ENCODE data around the gene CCDC183. TPM values are rescaled to one million over a fixed set of nuclear protein-coding genes. Genes with fewer than 3 reads are reported as not detected.
"Not testable (repeated sequence)": the region's sequence is repeated elsewhere in the genome, so short reads cannot be mapped to it uniquely, and the experiment has no call there.

Gene CCDC183
- total and polyA plus RNA-seq, 10 of the 15 experiments (the other 5 are each of a cell fraction or from before 2014, with no cell fraction given) = 0.04 to 1.2 (median 0.55) TPM; not detected in 5

- H3K27ac ChIP-seq (ENCODE audit: control insufficient read depth, insufficient read depth) = no peak overlapping the region
- H3K4me3 ChIP-seq = no peak overlapping the region
- TF ChIP-seq, protein P1, sequence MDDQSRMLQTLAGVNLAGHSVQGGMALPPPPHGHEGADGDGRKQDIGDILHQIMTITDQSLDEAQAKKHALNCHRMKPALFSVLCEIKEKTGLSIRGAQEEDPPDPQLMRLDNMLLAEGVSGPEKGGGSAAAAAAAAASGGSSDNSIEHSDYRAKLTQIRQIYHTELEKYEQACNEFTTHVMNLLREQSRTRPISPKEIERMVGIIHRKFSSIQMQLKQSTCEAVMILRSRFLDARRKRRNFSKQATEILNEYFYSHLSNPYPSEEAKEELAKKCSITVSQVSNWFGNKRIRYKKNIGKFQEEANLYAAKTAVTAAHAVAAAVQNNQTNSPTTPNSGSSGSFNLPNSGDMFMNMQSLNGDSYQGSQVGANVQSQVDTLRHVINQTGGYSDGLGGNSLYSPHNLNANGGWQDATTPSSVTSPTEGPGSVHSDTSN (IDR thresholded peaks at IDR 0.05; ENCODE audit: insufficient replicate concordance, low read depth, low read length) = no peak
- 0 out of 2 replicates have a peak, but pooled peaks have one; percentile 10 for TF ChIP-seq POLR2A (IDR thresholded peaks at IDR 0.05; ENCODE audit: low read depth, low read length)
- in situ Hi-C loops (cut with MboI) (no loop called here), intact Hi-C loops (cut with micrococcal nuclease; ENCODE audit: unreplicated experiment) (no loop called here)
- POLR2A ChIA-PET = no interaction called here
- SMC1A ChIA-PET (ENCODE audit: uncharacterized antibody, unreplicated experiment) = no interaction called here
- no peaks in the 10 kb centered on the region for H3K79me2 ChIP-seq (ENCODE audit: control insufficient read depth, insufficient read depth, low read length)
- no peaks in the 10 kb centered on the region for H3K27me3 ChIP-seq (replicated peaks in 1 of 2; ENCODE audit: control insufficient read depth in 2 of 2, insufficient read depth in 2 of 2, low read length in 1 of 2)
- no peak overlapping the region for H3K4me2 ChIP-seq (ENCODE audit: control insufficient read depth, insufficient read depth)
- no peak overlapping the region for H2AFZ ChIP-seq (ENCODE audit: control insufficient read depth, low read depth, low read length)
- H3K9ac ChIP-seq (ENCODE audit: control insufficient read depth, insufficient read depth, low read length) = no peak overlapping the region
- H3K4me1 ChIP-seq (ENCODE audit: control insufficient read depth, insufficient read depth, low read length) = no peaks in the 10 kb centered on the region
- no peak for DNase-seq (ENCODE audit: low read depth, low spot score)
- no TSS peak for BruUV-seq (replicated peaks)
- FAIRE-seq = no peak
- no peaks in the 10 kb centered on the region for H4K20me1 ChIP-seq (ENCODE audit: control insufficient read depth, insufficient read depth)
- WGBS (ENCODE audit: insufficient coverage, insufficient replicate concordance, low lambda C conversion rate, missing lambda C conversion rate) = 89% methylated on average over 21 of the region's 21 CpGs
- no peaks in the 10 kb centered on the region for H3K36me3 ChIP-seq (ENCODE audit: control insufficient read depth in 2 of 2, insufficient read depth in 2 of 2, low read length in 1 of 2)
- no peak for ATAC-seq
- no peaks in the 10 kb centered on the region for H3K9me3 ChIP-seq (replicated peaks; ENCODE audit: control insufficient read depth, insufficient read depth, low read length)
- CTCF ChIA-PET = no interaction called here
- RAD21 ChIA-PET (ENCODE audit: unreplicated experiment) = no interaction called here
These were observed 40.1 kb downstream of the CCDC183 start for GRCh38 chr9:136835932-136836904.

DNA sequence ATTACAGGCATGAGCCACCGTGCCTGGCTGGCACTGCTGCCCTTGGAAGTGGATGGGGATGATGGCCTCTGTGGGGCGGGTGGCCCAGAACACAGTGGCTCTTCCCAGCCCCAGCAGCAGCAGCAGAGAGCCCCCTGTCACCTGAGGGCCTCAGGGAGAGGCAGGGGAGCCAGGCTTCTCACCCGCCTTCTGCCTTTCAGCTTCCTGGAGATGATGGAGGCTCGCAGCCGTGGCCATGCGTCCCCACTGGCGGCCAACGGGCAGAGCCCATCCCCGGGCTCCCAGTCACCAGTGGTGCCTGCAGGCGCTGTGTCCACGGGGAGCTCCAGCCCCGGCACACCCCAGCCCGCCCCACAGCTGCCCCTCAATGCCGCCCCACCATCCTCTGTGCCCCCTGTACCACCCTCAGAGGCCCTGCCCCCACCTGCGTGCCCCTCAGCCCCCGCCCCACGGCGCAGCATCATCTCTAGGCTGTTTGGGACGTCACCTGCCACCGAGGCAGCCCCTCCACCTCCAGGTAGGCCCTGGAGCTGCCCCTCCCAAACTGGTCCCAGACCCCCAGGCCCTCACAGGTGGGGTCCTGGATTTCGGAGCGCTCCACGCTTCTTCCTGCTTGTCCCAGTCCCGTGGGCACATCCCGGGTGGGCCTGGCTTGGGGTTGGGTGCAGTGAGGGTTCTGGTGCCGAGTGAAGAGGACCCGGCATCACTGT is 41.2 kb downstream of the CCDC183 start:
- RAD21 ChIA-PET (ENCODE audit: unreplicated experiment) = no interaction called here
- FAIRE-seq (no peak), DNase-seq (ENCODE audit: low read depth, low spot score) (no peak), ATAC-seq (no peak)
- 97% methylated on average over 18 of the region's 27 CpGs for WGBS (ENCODE audit: insufficient coverage, insufficient replicate concordance, low lambda C conversion rate, missing lambda C conversion rate)
- Histone ChIP-seq H2AFZ (ENCODE audit: control insufficient read depth, low read depth, low read length) (no peak overlapping the region), H3K9ac (ENCODE audit: control insufficient read depth, insufficient read depth, low read length) (no peak overlapping the region), H4K20me1 (ENCODE audit: control insufficient read depth, insufficient read depth) (no peaks in the 10 kb centered on the region), H3K9me3 (replicated peaks; ENCODE audit: control insufficient read depth, insufficient read depth, low read length) (no peaks in the 10 kb centered on the region), H3K27me3 (replicated peaks in 1 of 2; ENCODE audit: control insufficient read depth in 2 of 2, insufficient read depth in 2 of 2, low read length in 1 of 2) (no peaks in the 10 kb centered on the region), H3K27ac (ENCODE audit: control insufficient read depth, insufficient read depth) (no peak overlapping the region), H3K79me2 (ENCODE audit: control insufficient read depth, insufficient read depth, low read length) (no peaks in the 10 kb centered on the region), H3K36me3 (ENCODE audit: control insufficient read depth in 2 of 2, insufficient read depth in 2 of 2, low read length in 1 of 2) (no peaks in the 10 kb centered on the region), H3K4me3 (no peak overlapping the region), H3K4me1 (ENCODE audit: control insufficient read depth, insufficient read depth, low read length) (no peaks in the 10 kb centered on the region), H3K4me2 (ENCODE audit: control insufficient read depth, insufficient read depth) (no peak overlapping the region)
- CTCF ChIA-PET = no interaction called here
- POLR2A ChIA-PET = no interaction called here
- intact Hi-C loops (cut with micrococcal nuclease; ENCODE audit: unreplicated experiment) (no loop called here), in situ Hi-C loops (cut with MboI) (no loop called here)
- SMC1A ChIA-PET (ENCODE audit: uncharacterized antibody, unreplicated experiment) = no interaction called here
- TF ChIP-seq YBX1 (IDR thresholded peaks at IDR 0.05) = no peak
- TF ChIP-seq MAX (IDR thresholded peaks at IDR 0.05; ENCODE audit: low read depth, low read length) = no peak
- BruUV-seq (replicated peaks) = no TSS peak

GRCh38 chr9:136837856-136838277 is 41.7 kb downstream of the CCDC183 start:
- H4K20me1 ChIP-seq (ENCODE audit: control insufficient read depth, insufficient read depth); FAIRE-seq; H2AFZ ChIP-seq (ENCODE audit: control insufficient read depth, low read depth, low read length); H3K27me3 ChIP-seq (replicated peaks in 1 of 2; ENCODE audit: control insufficient read depth in 2 of 2, insufficient read depth in 2 of 2, low read length in 1 of 2); H3K79me2 ChIP-seq (ENCODE audit: control insufficient read depth, insufficient read depth, low read length); H3K9me3 ChIP-seq (replicated peaks; ENCODE audit: control insufficient read depth, insufficient read depth, low read length); DNase-seq (ENCODE audit: low read depth, low spot score); H3K4me2 ChIP-seq (ENCODE audit: control insufficient read depth, insufficient read depth); H3K36me3 ChIP-seq (ENCODE audit: control insufficient read depth in 2 of 2, insufficient read depth in 2 of 2, low read length in 1 of 2); H3K4me1 ChIP-seq (ENCODE audit: control insufficient read depth, insufficient read depth, low read length); POLR2A ChIA-PET; in situ Hi-C loops (cut with MboI); H3K27ac ChIP-seq (ENCODE audit: control insufficient read depth, insufficient read depth); intact Hi-C loops (cut with micrococcal nuclease; ENCODE audit: unreplicated experiment); H3K4me3 ChIP-seq; ATAC-seq; BruUV-seq (replicated peaks); H3K9ac ChIP-seq (ENCODE audit: control insufficient read depth, insufficient read depth, low read length); RAD21 ChIA-PET (ENCODE audit: unreplicated experiment); CTCF ChIA-PET; SMC1A ChIA-PET (ENCODE audit: uncharacterized antibody, unreplicated experiment): not testable (repeated sequence)
- 92% methylated on average over 13 of the region's 15 CpGs for WGBS (ENCODE audit: insufficient coverage, insufficient replicate concordance, low lambda C conversion rate, missing lambda C conversion rate)
